DMS53 treated with DMSO at 0.1 percent for 48 hours (cell line): ENCODE measurements around the gene MTCL3.
A peak's percentile ranks its signal among the peaks of the same experiment; 100 is the strongest.

Experiments used
- DNase-seq: peaks from one replicate; lab custom pipeline; 2025; ENCODE audit not compliant: unreplicated experiment; lab: John Stamatoyannopoulos, UW

Gene MTCL3

GRCh38 chr6:127515794-127516661, 3.1 kb downstream of the MTCL3 start:
- DNase-seq = peak; percentile 76

- no peak for DNase-seq
These were observed 3.8 kb downstream of the MTCL3 start for GRCh38 chr6:127515234-127515793.

- DNase-seq = no peak
These were observed 4.3 kb downstream of the MTCL3 start for GRCh38 chr6:127514773-127515227.

- no peak for DNase-seq
These were observed 4.9 kb downstream of the MTCL3 start for GRCh38 chr6:127514179-127514772.

- no peak for DNase-seq
These were observed 5.7 kb downstream of the MTCL3 start for GRCh38 chr6:127513425-127513824.

- no peak for DNase-seq
These were observed 8.3 kb downstream of the MTCL3 start for GRCh38 chr6:127510876-127511275.

- DNase-seq = no peak
These were observed 12.2 kb downstream of the MTCL3 start for GRCh38 chr6:127506894-127507293.

- no peak for DNase-seq
These were observed 16.1 kb downstream of the MTCL3 start for GRCh38 chr6:127503022-127503421.

GRCh38 chr6:127497410-127497809, 21.7 kb downstream of the MTCL3 start:
- DNase-seq = no peak

- no peak for DNase-seq
These were observed 22.7 kb downstream of the MTCL3 start for GRCh38 chr6:127496471-127496870.

- DNase-seq = no peak
These were observed 24.8 kb downstream of the MTCL3 start for GRCh38 chr6:127494240-127494767.

- no peak for DNase-seq
These were observed 29.9 kb downstream of the MTCL3 start for GRCh38 chr6:127489248-127489647.

- no peak for DNase-seq
These were observed 32.2 kb downstream of the MTCL3 start for GRCh38 chr6:127486934-127487333.

GRCh38 chr6:127484212-127484863, 34.8 kb downstream of the MTCL3 start:
- no peak for DNase-seq

- DNase-seq = no peak
These were observed 35.6 kb downstream of the MTCL3 start for GRCh38 chr6:127483399-127484055.

- DNase-seq = no peak
These were observed 36.8 kb downstream of the MTCL3 start for GRCh38 chr6:127482325-127482724.

- DNase-seq = no peak
These were observed 37.5 kb downstream of the MTCL3 start for GRCh38 chr6:127481628-127482027.

GRCh38 chr6:127481111-127481510, 38.0 kb downstream of the MTCL3 start:
- DNase-seq = no peak

GRCh38 chr6:127477658-127478057, 41.5 kb downstream of the MTCL3 start:
- no peak for DNase-seq

- no peak for DNase-seq
These were observed 43.3 kb downstream of the MTCL3 start for GRCh38 chr6:127475823-127476176.
